C4-2B (cell line): Measurements from ENCODE around the gene CNOT2.

Source experiments
- H3K27ac ChIP-seq: fragments of 450-650 bp; 2 replicates; pipeline ENCODE4 v1.5.1; 2017
- ZFX ChIP-seq: fragments of 450-650 bp; IDR thresholded peaks from 2 replicates; pipeline ENCODE4 v1.6.1; 2017
- TF ChIP-seq, protein P1 (sequence below): fragments of 450-650 bp; conservative IDR thresholded peaks from 2 replicates; pipeline ENCODE4 v1.5.1; 2017; ENCODE audit warnings: mild to moderate bottlenecking

CNOT2 gene

DNA sequence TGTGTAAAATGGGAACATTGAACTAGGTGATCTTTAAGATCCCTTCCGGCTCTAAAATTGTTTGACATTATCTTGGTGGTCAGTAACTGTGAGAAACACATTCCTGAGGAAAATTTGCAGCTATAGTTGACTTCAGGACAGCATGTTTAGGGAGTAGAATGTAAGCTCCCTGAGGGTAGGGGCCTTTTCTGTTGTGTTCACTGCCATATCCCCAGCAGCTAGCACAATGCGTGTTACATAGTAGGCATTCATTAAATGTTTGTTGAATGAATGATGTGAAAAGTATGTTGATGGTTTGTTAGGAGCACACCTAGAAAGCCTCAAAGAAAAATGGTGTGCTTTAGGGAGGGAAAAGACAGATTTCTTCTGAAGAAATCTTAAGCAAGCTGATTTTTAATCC, 84.3 kb downstream of the CNOT2 start:
- no peak for TF ChIP-seq ZFX
- TF ChIP-seq, protein P1, sequence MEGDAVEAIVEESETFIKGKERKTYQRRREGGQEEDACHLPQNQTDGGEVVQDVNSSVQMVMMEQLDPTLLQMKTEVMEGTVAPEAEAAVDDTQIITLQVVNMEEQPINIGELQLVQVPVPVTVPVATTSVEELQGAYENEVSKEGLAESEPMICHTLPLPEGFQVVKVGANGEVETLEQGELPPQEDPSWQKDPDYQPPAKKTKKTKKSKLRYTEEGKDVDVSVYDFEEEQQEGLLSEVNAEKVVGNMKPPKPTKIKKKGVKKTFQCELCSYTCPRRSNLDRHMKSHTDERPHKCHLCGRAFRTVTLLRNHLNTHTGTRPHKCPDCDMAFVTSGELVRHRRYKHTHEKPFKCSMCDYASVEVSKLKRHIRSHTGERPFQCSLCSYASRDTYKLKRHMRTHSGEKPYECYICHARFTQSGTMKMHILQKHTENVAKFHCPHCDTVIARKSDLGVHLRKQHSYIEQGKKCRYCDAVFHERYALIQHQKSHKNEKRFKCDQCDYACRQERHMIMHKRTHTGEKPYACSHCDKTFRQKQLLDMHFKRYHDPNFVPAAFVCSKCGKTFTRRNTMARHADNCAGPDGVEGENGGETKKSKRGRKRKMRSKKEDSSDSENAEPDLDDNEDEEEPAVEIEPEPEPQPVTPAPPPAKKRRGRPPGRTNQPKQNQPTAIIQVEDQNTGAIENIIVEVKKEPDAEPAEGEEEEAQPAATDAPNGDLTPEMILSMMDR, result no peak
- H3K27ac ChIP-seq, result no peak overlapping the region

DNA sequence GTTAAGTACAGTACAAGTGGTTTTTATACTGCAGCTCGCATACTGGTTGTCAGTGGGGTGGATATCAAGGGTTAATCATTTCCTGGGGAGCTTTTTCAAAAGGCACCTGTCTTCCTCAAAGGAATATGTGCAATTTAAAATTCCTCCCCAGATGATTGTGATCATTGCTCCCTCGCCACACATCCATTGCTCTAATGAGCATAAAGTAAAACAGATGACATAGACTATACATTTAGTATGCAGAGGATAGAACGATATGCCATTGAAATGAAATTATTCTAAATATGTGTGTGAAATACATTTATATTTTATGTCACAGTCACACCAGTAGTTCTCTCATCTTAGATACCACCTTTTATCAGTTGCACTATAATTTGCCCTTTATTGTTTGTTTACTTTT, 86.5 kb downstream of the CNOT2 start:
- no peak for TF ChIP-seq ZFX
- TF ChIP-seq, protein P1, result no peak
- H3K27ac ChIP-seq, result no peak overlapping the region

DNA sequence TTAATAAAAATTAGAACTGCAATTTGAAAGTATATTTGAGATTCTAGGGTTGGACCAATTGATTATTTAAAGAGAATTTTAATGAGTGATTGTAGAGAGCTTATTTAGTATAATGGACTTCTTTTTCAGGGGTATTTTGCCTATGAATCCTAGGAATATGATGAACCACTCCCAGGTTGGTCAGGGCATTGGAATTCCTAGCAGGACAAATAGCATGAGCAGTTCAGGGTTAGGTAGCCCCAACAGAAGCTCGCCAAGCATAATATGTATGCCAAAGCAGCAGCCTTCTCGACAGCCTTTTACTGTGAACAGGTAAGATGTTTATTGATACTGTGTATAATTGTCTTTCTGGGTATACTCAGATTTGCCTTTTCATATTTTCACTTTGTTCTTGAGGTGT, 86.9 kb downstream of the CNOT2 start:
- no peak overlapping the region for H3K27ac ChIP-seq
- TF ChIP-seq, protein P1, result no peak
- no peak for TF ChIP-seq ZFX

DNA sequence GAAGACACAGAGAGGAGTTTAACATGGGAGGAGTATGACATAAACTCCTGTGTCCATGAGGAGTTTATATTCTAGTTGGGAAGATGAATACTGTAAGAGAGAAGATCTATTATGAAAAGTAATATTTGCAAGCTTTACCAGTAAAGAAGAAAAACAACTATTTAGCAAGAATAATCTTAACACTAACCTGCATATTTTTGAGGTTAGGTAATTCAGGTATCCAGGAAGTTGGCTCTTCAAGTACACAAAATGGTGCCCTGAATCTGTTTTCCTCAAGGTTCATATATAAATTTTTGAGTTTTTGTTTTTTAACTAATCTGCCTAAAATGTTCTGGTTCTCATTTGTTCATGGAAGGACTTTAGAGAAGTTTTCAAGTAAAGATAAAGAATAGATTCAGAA, 89.0 kb downstream of the CNOT2 start:
- H3K27ac ChIP-seq, result no peak overlapping the region
- TF ChIP-seq ZFX, result no peak
- TF ChIP-seq, protein P1, result no peak

DNA sequence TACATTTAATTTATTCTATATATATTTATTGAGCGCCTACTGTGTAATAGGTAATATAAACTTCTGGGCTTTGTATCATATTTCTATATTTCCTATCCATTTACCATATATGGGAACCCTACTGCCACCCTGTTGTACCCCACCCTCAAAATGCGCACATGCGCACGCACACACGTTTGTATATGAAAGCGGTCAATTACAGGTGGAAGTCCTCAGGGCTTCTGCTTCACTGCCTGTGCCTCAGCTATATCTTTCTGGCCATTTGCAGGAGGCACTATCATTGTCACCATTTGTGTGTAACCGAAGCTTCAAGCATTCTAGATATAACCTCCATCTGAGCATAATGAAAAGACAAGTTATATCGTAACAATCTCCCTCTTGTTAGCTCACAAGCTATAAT, 91.5 kb downstream of the CNOT2 start:
- no peak for TF ChIP-seq ZFX
- TF ChIP-seq, protein P1, result no peak
- no peak overlapping the region for H3K27ac ChIP-seq

DNA sequence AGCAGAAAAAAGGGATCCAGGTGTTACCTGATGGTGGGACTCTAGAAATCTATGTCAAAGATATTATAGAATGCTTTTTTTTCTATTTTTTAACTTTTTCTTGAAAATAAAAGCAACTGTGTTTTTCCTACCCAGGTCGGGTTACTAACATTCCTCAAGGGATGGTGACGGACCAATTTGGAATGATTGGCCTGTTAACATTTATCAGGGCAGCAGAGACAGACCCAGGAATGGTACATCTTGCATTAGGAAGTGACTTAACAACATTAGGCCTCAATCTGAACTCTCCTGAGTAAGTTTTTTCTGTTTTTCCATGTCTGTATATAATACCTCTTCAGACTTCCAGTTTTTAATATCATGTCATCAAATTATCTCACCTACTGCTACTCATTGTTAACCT, 95.3 kb downstream of the CNOT2 start:
- TF ChIP-seq, protein P1, result no peak
- no peak for TF ChIP-seq ZFX
- no peak overlapping the region for H3K27ac ChIP-seq

DNA sequence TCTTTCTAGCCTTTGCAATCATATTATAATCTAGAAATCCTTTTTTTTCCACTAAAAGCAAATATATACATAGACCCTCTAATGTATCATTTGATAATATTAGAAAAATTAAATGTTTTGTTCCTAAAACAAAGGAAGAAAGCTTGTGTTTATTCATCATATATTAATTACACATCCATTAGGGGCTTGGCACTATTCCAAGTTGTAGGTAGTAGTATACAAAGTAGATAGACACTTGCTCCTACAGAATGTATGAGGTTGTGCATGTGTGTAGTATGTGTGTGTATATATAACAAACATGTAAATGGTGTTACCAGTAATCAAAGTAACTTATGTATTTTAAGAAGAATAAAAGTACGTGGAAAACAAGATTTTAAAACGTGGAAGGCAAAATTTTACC, 107.8 kb downstream of the CNOT2 start:
- H3K27ac ChIP-seq, result no peak overlapping the region
- TF ChIP-seq, protein P1, result no peak
- TF ChIP-seq ZFX, result no peak
